ENCODE measurements around the gene HSDL2.

DNA sequence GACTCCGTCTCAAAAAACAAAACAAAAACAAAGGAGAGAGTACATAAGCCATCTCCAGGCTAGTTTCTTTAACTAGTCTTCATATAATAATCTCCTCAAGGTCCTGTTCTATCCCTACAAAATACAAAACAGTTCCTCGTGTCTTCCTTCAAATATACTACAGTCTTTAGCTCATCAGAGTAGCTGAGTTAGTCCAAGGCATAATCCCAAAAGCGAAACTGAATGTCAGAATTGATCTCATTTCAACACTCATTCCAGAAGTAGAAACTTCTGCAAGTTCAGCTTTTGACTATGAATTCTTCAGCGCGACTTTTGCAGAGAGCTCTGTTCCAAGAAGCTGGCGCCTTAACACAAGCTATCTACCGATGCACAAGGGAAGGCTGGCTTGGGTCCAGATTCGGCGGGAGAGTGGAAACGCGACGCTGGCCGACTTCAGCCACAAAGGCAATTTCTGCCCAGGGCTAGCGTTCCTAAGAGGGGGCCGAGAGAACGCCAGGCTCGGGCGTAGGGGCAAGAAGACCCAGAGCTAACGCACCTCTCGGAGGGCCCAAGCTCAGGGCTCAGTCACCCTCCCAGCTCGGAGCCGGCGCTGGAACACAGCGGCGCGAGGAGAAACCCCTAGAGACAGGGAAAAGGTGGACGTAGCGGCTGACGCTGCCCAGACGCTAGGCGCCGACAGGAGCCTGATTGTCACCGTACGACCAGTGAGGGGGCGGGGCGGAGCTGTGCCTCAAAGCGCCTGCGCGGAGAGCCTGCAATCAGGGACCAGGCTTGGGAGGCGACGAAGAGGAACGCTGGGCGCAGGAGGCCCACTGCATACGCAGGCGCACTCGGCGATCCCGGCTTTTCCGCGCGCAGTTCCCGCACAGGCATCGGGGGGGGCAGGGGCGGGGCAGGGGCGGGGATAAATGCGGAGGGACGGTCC, 469 bp upstream of the HSDL2 start:
- no peak for TF ChIP-seq TOX (CRISPR knock-in tag; IDR thresholded peaks at IDR 0.05; ENCODE audit: borderline replicate concordance)
- TF ChIP-seq, protein P1, sequence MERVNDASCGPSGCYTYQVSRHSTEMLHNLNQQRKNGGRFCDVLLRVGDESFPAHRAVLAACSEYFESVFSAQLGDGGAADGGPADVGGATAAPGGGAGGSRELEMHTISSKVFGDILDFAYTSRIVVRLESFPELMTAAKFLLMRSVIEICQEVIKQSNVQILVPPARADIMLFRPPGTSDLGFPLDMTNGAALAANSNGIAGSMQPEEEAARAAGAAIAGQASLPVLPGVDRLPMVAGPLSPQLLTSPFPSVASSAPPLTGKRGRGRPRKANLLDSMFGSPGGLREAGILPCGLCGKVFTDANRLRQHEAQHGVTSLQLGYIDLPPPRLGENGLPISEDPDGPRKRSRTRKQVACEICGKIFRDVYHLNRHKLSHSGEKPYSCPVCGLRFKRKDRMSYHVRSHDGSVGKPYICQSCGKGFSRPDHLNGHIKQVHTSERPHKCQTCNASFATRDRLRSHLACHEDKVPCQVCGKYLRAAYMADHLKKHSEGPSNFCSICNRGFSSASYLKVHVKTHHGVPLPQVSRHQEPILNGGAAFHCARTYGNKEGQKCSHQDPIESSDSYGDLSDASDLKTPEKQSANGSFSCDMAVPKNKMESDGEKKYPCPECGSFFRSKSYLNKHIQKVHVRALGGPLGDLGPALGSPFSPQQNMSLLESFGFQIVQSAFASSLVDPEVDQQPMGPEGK (CRISPR knock-in tag; IDR thresholded peaks at IDR 0.05; ENCODE audit: borderline replicate concordance) = no peak
- TF ChIP-seq ARNTL (CRISPR knock-in tag; IDR thresholded peaks at IDR 0.05; ENCODE audit: borderline replicate concordance, low read depth) = no peak
- no peak for TF ChIP-seq ESRRG (CRISPR knock-in tag; IDR thresholded peaks at IDR 0.05)
- no peak for TF ChIP-seq SNAI2 (CRISPR knock-in tag; IDR thresholded peaks at IDR 0.05)
- TF ChIP-seq OSR1 (CRISPR knock-in tag; IDR thresholded peaks at IDR 0.05) = no peak
- TF ChIP-seq GLIS3 (CRISPR knock-in tag; IDR thresholded peaks at IDR 0.05) = no peak
- no peak for TF ChIP-seq ZC3H10 (CRISPR knock-in tag; IDR thresholded peaks at IDR 0.05)
- TF ChIP-seq, protein P2, sequence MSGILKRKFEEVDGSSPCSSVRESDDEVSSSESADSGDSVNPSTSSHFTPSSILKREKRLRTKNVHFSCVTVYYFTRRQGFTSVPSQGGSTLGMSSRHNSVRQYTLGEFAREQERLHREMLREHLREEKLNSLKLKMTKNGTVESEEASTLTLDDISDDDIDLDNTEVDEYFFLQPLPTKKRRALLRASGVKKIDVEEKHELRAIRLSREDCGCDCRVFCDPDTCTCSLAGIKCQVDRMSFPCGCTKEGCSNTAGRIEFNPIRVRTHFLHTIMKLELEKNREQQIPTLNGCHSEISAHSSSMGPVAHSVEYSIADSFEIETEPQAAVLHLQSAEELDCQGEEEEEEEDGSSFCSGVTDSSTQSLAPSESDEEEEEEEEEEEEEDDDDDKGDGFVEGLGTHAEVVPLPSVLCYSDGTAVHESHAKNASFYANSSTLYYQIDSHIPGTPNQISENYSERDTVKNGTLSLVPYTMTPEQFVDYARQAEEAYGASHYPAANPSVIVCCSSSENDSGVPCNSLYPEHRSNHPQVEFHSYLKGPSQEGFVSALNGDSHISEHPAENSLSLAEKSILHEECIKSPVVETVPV (CRISPR knock-in tag; IDR thresholded peaks at IDR 0.05) = no peak
- no peak for TF ChIP-seq ZNF70 (CRISPR knock-in tag; IDR thresholded peaks at IDR 0.05)
- no peak for TF ChIP-seq ZFP3 (CRISPR knock-in tag; IDR thresholded peaks at IDR 0.05)
- TF ChIP-seq, protein P3, sequence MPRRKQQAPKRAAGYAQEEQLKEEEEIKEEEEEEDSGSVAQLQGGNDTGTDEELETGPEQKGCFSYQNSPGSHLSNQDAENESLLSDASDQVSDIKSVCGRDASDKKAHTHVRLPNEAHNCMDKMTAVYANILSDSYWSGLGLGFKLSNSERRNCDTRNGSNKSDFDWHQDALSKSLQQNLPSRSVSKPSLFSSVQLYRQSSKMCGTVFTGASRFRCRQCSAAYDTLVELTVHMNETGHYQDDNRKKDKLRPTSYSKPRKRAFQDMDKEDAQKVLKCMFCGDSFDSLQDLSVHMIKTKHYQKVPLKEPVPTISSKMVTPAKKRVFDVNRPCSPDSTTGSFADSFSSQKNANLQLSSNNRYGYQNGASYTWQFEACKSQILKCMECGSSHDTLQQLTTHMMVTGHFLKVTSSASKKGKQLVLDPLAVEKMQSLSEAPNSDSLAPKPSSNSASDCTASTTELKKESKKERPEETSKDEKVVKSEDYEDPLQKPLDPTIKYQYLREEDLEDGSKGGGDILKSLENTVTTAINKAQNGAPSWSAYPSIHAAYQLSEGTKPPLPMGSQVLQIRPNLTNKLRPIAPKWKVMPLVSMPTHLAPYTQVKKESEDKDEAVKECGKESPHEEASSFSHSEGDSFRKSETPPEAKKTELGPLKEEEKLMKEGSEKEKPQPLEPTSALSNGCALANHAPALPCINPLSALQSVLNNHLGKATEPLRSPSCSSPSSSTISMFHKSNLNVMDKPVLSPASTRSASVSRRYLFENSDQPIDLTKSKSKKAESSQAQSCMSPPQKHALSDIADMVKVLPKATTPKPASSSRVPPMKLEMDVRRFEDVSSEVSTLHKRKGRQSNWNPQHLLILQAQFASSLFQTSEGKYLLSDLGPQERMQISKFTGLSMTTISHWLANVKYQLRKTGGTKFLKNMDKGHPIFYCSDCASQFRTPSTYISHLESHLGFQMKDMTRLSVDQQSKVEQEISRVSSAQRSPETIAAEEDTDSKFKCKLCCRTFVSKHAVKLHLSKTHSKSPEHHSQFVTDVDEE (CRISPR knock-in tag; IDR thresholded peaks at IDR 0.05) = no peak

Measured in SK-N-SH treated with all-trans-retinoic acid at 6 μM for 48 hours (cell line).